GM18508 (cell line): Measurements from ENCODE around the gene ATP10B.

Experiments used
- ATAC-seq: cut with Tn5 transposase; IDR thresholded peaks from one replicate; pipeline ENCODE4 v1.9.1; 2021; ENCODE audit warnings: moderate number of reproducible peaks; ENCODE audit not compliant: insufficient read depth, unreplicated experiment

Gene ATP10B

GRCh38 chr5:160567031-160567705 is 284.8 kb downstream of the ATP10B start:
- ATAC-seq = no peak

- no peak for ATAC-seq
Observed at GRCh38 chr5:160565376-160565775, 286.6 kb downstream of the ATP10B start.

GRCh38 chr5:160556846-160557245 is 295.2 kb downstream of the ATP10B start:
- no peak for ATAC-seq

- no peak for ATAC-seq
Observed at GRCh38 chr5:160555971-160556631, 295.9 kb downstream of the ATP10B start.

GRCh38 chr5:160555581-160555970 is 296.4 kb downstream of the ATP10B start:
- ATAC-seq = no peak

GRCh38 chr5:160550075-160550474 is 301.9 kb downstream of the ATP10B start:
- ATAC-seq = no peak

GRCh38 chr5:160548949-160549645 is 302.9 kb downstream of the ATP10B start:
- no peak for ATAC-seq

GRCh38 chr5:160547872-160548271 is 304.1 kb downstream of the ATP10B start:
- ATAC-seq = no peak

GRCh38 chr5:160547061-160547460 is 304.9 kb downstream of the ATP10B start:
- no peak for ATAC-seq

GRCh38 chr5:160545832-160546231 is 306.2 kb downstream of the ATP10B start:
- ATAC-seq = no peak

GRCh38 chr5:160543395-160543794 is 308.6 kb downstream of the ATP10B start:
- no peak for ATAC-seq

GRCh38 chr5:160542840-160543239 is 309.2 kb downstream of the ATP10B start:
- no peak for ATAC-seq

GRCh38 chr5:160542281-160542680 is 309.7 kb downstream of the ATP10B start:
- no peak for ATAC-seq

GRCh38 chr5:160539431-160539830 is 312.6 kb downstream of the ATP10B start:
- ATAC-seq = no peak

GRCh38 chr5:160537940-160538339 is 314.1 kb downstream of the ATP10B start:
- no peak for ATAC-seq

GRCh38 chr5:160537116-160537515 is 314.9 kb downstream of the ATP10B start:
- no peak for ATAC-seq

- no peak for ATAC-seq
Observed at GRCh38 chr5:160534914-160535313, 317.1 kb downstream of the ATP10B start.

GRCh38 chr5:160534125-160534524 is 317.9 kb downstream of the ATP10B start:
- ATAC-seq = no peak

GRCh38 chr5:160525471-160526261 is 326.3 kb downstream of the ATP10B start:
- ATAC-seq = no peak

- no peak for ATAC-seq
Observed at GRCh38 chr5:160524827-160525226, 327.2 kb downstream of the ATP10B start.
